COLO668 (cell line): ENCODE data around the gene USP36.
"Not testable (repeated sequence)": the region's sequence is repeated elsewhere in the genome, so short reads cannot be mapped to it uniquely, and the experiment has no call there.

Experiments
- DNase-seq: peaks from one replicate; lab custom pipeline; 2025; ENCODE audit not compliant: unreplicated experiment; lab: John Stamatoyannopoulos, UW

Gene USP36

GRCh38 chr17:78840780-78841611 is at the start of gene USP36:
Gene USP36, minus strand, starts transcription at chr17:78840814. Its CDS starts 4,451 bp downstream, at chr17:78836363.
- DNase-seq = peak; percentile 97

DNA sequence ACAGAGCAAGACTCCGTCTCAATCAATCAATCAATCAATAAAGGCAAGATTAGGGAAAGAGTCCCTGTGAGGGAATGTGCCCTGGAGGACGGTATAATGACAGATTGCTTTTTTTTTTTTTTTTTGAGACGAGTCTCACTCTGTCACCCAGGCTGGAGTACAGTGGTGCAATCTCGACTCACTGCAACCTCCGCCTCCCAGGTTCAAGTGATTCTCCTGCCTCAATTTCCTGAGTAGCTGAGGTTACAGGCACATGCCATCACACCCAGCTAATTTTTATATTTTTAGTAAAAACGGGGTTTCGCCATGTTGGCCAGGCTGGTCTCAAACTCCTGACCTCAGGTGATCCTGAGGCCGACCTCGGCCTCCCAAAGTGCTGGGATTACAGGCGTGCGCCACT is 49.5 kb upstream of the USP36 start:
- DNase-seq = not testable (repeated sequence)

DNA sequence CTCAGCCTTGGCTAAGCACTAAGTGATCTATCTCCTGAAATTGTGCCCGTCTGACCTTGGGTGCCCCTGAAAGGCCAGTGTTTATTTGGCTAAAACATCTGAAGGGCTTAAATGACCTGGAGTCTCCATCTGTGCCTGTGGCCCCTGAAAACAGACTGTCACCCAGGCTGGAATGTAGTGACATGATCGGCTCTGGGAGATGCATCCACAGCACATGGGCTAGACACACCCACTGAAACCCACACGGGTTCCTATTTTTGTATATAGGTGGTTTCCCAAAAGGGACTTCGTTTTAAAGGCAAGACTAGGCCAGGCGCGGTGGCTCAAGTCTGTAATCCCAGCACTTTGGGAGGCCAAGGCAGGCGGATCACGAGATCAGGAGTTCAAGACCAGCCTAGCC is 48.9 kb upstream of the USP36 start:
- DNase-seq = no peak

DNA sequence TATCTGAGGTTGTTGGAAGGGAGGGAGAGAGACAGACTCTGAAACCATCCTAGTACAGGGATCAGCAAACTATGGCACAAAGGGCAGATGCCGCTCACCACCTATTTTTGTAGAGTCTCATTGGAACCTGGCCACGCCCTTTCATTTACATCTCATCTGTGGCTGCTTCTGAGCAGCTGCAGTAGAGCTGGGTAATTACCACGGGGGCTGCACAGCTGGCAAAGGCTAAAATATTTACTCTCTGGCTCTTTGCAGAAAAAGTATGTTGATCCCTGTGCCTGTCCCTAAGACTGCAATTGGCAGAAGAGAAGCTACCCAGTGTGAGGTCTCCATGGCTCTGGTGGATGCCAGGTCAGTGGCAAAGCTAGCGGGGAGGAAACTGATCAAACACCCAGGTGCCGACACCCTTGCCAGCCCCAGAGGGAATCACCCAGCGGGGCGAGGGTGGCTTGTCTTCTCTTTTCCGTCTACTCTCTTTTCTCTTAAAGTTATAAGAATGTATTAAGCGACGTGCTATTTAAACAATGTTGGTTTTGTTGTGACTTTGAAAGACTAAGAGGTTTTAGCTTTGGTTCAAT is 48.4 kb upstream of the USP36 start:
- no peak for DNase-seq

- DNase-seq = no peak
Observed at GRCh38 chr17:78886954-78887353, 46.3 kb upstream of the USP36 start.

GRCh38 chr17:78885956-78886355 is 45.3 kb upstream of the USP36 start:
- DNase-seq = no peak

DNA sequence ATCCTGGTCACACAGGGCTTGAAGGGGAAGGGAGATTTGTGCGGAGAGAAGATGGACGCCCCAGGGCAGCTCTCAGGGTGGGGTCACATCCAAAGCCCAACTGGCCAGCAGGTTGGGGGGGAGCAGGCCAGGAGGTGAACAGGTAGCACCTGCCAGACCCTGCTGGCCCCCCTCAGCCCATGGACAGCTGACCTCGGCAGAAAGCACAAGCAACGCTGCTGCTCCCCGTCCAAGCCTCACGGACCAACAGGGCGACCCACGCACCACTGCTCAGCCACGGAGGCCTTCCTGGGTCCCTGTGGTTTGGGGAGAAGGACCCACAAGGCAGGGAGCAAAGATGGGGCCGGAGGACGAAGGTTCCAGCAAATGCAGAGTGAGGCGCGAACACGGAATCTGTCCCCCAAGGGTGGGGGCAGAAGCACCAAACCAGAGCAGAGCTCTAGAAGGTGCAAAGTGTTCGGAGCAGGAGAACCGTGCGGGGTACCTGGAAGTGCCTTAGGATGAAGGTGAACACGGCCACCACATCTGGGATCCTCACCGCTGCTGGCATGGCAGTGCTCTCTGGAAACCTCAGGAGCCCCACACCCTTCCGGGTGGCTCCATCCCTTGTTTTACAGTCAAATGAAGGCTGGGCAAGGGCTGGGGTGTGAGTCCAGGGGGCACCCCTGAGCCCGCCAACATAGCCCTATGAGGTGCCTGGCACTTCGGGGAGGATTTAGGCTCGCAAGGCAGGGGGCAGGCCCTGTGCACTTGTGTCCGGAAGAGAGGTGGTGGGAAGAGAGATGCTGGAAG is 44.5 kb upstream of the USP36 start:
- DNase-seq = no peak

DNA sequence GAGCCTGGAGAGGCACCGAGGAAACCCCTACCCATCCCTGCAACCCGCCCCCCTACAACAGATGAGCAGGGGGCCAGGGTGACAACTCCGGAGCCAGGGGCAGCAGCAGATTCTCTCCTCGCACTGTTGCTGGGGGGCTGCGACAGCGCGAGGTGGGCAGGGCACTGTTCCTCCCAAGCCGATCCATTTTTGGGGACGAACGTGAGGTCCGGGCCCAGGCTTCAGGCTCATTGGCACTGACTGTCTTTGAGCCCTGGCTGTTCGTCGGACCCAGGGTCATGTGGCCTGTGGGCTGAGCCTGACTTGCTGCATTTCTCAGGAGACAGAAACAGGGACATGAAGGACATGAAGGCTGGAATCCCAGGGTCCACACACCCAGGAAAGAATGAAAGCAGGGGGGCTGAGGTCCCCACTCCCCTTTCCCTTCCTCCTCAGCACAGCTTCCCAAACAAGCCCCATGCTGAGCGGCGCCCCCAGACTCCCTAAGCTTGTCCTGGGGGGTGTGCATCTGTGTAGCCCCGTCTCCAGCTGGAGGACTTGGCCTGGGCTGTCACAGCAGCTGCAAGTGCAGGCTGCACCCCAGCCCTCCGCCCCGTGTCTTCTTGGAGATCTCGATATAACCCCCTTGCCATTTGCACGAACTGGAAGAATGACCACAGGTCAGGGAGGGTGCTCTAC is 43.7 kb upstream of the USP36 start:
- DNase-seq = no peak

GRCh38 chr17:78883533-78884131 is 43.0 kb upstream of the USP36 start:
- DNase-seq = peak; percentile 62

DNA sequence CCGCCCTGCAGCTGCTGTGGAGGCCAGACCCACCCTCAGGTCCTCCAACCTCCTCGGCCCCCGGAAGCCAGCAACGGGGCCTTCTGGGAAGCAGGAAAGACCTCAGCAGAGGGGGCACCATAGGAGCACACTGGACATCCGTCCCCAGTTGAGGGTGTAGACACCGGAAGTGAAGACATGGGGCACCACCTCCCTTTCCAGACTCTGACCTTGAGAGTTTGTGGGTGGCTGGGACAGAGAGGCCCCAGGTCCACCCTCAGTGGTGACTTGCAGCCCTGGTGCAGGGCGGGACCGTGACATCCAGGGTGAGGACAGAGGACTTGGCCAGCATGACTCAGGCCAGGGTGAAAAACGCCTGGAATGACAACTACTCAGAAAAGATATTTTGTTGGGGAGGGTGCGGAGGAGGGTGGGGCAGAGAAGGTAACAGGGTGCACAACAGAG is 42.5 kb upstream of the USP36 start:
- no peak for DNase-seq

GRCh38 chr17:78882540-78883088 is 42.0 kb upstream of the USP36 start:
- DNase-seq = no peak

DNA sequence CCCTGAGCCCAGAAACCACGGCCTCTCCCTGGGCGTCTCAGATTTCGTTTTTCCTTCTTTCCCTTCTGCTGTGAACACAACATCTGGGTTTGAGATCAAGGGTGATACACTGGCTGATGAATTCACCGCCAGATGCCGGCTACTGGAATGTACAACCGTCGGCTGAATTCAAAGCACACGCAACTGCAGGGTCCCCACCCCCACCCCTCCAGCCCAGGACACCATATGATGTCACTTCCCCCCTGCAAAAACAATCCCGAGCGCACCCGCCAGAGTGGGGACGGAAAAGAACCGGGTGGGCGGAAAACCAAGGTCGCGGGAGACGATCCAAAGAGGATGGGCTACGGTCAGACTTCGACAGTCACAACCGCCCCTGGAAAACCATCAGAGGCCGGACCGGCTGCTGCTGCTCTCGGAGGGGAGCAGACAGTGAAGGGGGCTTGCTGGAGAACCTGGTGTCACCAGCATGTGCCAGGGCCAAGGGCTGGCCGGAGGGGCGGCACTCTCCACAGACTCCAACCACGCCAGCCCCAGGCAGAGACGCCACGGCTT is 39.1 kb upstream of the USP36 start:
- DNase-seq = no peak

DNA sequence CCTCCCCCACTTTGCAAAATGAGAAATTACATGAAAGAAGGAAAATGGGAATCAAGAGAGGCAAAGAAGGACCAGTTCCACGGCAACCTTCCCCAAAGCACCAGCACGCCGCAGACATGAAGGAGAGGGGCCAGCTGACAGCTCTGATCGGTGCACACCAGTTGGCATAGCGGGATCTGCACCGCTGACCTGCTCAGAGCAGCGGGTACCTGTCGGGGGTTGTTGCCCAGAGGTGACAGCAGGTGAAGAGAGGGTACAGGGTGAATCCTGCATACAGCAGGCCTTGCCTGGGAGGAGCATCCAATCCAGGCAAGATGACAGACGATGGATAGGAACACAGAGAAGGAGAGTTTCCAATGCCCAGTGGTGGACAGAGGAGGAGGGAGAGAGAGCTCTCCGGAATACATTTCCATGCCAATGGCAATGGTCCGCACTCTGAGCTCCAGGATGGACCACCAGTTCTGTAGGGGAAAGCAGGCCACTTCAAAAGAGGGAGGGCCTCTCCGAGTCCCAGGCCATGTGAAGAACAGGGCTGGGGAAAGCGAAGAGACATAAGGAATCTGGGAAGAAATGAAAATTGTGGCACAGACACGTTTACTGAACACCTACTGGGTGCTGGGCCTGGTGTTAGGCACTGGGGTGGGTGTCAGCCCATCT is 38.4 kb upstream of the USP36 start:
- DNase-seq = no peak

GRCh38 chr17:78878261-78878660 is 37.6 kb upstream of the USP36 start:
- no peak for DNase-seq

DNA sequence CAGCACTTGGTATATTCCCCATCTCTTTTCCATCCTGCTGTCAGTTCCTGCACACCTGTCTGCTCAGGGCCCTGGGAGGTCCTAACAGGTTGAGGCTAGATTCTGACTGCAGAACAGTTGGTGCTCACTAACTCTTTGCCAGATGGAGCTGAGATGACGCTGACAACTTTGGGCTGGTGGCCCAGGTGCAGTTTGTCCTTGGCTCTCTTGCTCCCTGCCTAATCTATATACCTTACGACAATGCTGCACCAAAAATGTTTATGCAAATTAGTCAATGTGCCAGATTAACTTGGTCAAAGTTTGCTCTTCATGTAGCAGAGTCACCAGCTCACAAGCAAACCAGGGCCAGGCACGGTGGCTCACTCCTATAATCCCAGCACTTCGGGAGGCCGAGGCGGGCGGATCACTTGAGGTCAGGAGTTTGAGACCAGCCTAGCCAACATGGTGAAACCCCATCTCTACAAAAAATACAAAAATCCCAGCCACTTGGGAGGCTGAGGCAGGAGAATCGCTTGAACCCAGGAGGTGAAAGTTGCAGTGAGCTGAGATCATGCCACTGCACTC is 36.4 kb upstream of the USP36 start:
- DNase-seq = not testable (repeated sequence)

GRCh38 chr17:78876094-78876597 is 35.5 kb upstream of the USP36 start:
- no peak for DNase-seq

DNA sequence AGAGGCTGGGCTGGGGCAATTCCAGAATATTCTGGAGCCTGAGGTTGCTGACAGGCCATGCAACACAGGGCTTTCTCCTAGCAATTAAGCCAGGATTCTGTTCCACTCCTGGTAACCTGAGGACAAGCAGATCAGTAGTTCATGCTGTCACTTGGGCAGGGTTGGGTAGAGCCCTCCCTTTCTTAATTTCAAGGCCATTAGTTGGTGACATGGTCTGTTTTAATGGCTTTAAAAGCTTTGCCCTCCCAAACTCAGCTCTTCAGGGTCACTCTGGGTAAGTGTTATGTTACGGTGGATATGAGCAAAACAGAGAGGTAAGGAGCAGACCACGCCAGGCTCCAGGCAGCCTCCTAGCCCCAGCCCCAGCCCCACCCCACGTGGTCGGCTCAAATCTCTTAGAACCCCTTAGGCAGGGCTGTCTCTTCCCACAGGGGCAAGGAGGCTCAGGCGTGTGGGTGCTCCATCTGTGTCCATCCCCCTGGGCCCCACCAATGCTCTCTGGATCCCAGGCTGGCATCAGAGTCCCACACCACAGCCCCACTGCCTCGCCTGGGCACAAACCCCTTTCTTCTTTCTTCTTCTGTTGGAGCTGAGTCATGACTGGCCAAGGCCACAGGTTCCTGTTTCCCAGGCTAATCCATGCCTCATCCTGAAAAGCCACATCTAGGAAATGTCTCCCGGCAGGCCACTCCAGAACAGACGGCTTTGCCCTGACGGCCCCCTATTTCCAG is 34.9 kb upstream of the USP36 start:
- no peak for DNase-seq

DNA sequence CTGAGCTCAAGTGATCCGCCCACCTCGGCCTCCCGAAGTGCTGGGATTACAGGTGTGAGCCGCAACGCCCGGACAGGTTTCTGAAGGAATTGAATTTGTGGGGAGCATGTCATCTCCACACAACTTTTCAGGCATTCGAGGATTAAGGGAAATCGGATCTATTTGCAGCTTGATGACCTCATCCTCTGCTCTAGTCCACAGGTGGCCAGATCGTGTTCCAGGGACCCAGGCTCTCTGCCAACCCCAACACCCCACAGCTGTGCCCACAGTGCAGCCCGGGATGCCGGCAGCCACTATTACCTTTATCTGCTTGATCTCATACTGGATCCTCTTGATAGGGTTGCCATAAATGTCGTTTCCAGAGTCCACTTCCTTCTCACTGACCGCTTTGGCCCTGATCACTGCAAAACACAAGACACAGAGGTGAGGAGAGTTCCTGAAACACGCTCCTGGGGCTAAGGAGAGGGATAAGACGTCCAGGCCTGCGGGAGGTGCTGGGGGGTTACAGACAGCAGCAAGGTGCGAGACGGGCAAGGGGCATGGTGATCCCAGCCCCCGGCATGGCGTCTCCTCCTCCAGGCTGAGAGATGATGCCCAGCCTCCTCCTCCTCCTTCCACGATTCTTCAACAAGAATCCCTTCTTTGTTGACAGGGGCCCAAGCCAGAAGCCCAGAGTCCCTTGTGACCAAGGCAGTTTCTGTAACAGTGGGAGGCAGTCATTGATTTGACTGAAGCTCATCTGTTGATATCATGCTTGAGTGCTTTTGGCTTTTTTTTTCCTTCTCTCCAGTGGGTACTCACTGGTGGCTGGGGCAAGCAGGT is 33.1 kb upstream of the USP36 start:
- DNase-seq = peak; percentile 67
